BJ (cell line): ENCODE data around the gene GDPD4. TPM values are rescaled to one million over a fixed set of nuclear protein-coding genes. Genes with fewer than 3 reads are reported as not detected.
A peak's percentile ranks its signal among the peaks of the same experiment; 100 is the strongest.

Source experiments
- CTCF ChIA-PET: fragments of 350-600 bp; formaldehyde crosslinking; extraction: SDS; loops from one replicate; lab custom pipeline; 2021; ENCODE audit warnings: antibody characterized with exemption, inconsistent platforms; lab: Yijun Ruan, JAX
- POLR2A ChIA-PET: fragments of 300-600 bp; sonication (Branson Sonifier 250); formaldehyde crosslinking; extraction: SDS; loops from one replicate; lab custom pipeline; 2021; ENCODE audit warnings: antibody characterized with exemption; lab: Charles Lee
- DNase-seq: peaks from one replicate; pipeline ENCODE4 v3.0.0-alpha.2; 2011; ENCODE audit warnings: low read depth
- H3K27me3 ChIP-seq: 2 replicates; pipeline ENCODE4 v1.6.0; 2011; ENCODE audit warnings: low read length; ENCODE audit not compliant: control insufficient read depth, insufficient read depth
- H3K36me3 ChIP-seq: 2 replicates; pipeline ENCODE4 v1.5.1; 2011; ENCODE audit warnings: low read length; ENCODE audit not compliant: control insufficient read depth, insufficient read depth
- H3K4me3 ChIP-seq: 2 replicates; pipeline ENCODE4 v1.5.1; 2011; ENCODE audit warnings: low read depth, mild to moderate bottlenecking, control low read depth, low read length
- polyA plus RNA-seq: library from polyadenylated mRNA; depleted of rRNA; stranded (reverse); fragments of >200 nt; gene quantifications from 2 replicates; pipeline ENCODE4 v1.2.3, GENCODE V29; 2011
- TF ChIP-seq, protein P1 (sequence below): IDR thresholded peaks from 2 replicates; pipeline ENCODE4 v1.5.1; 2011; ENCODE audit warnings: low read depth, mild to moderate bottlenecking, control low read depth, inconsistent platforms, low read length, moderate library complexity; ENCODE audit not compliant: insufficient read depth

The GDPD4 gene
- polyA plus RNA-seq, 1 experiment = not detected

GRCh38 chr11:77276271-77276670 is 25.2 kb downstream of the GDPD4 start:
- ChIA-PET CTCF (no interaction called here), POLR2A (interaction anchor here (0.6 kb wide), 1 partner anchor 17 kb away, joined by 4 read pairs; no protein-coding TSS in a partner anchor)
- TF ChIP-seq, protein P1, sequence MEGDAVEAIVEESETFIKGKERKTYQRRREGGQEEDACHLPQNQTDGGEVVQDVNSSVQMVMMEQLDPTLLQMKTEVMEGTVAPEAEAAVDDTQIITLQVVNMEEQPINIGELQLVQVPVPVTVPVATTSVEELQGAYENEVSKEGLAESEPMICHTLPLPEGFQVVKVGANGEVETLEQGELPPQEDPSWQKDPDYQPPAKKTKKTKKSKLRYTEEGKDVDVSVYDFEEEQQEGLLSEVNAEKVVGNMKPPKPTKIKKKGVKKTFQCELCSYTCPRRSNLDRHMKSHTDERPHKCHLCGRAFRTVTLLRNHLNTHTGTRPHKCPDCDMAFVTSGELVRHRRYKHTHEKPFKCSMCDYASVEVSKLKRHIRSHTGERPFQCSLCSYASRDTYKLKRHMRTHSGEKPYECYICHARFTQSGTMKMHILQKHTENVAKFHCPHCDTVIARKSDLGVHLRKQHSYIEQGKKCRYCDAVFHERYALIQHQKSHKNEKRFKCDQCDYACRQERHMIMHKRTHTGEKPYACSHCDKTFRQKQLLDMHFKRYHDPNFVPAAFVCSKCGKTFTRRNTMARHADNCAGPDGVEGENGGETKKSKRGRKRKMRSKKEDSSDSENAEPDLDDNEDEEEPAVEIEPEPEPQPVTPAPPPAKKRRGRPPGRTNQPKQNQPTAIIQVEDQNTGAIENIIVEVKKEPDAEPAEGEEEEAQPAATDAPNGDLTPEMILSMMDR = no peak
- no peak for DNase-seq
- H3K4me3 ChIP-seq = no peak overlapping the region
- H3K36me3 ChIP-seq = no peaks in the 10 kb centered on the region
- H3K27me3 ChIP-seq = no peaks in the 10 kb centered on the region

GRCh38 chr11:77270921-77271320 is 30.6 kb downstream of the GDPD4 start:
- DNase-seq = no peak
- POLR2A ChIA-PET = no interaction called here
- CTCF ChIA-PET = no interaction called here
- Histone ChIP-seq H3K27me3 (no peaks in the 10 kb centered on the region), H3K4me3 (no peak overlapping the region), H3K36me3 (no peaks in the 10 kb centered on the region)
- TF ChIP-seq, protein P1 = no peak

- TF ChIP-seq, protein P1 = no peak
- Histone ChIP-seq H3K27me3 (no peaks in the 10 kb centered on the region), H3K36me3 (no peaks in the 10 kb centered on the region), H3K4me3 (no peak overlapping the region)
- no peak for DNase-seq
- ChIA-PET CTCF (no interaction called here), POLR2A (no interaction called here)
Measured at GRCh38 chr11:77269484-77270123, 31.9 kb downstream of the GDPD4 start.

DNA sequence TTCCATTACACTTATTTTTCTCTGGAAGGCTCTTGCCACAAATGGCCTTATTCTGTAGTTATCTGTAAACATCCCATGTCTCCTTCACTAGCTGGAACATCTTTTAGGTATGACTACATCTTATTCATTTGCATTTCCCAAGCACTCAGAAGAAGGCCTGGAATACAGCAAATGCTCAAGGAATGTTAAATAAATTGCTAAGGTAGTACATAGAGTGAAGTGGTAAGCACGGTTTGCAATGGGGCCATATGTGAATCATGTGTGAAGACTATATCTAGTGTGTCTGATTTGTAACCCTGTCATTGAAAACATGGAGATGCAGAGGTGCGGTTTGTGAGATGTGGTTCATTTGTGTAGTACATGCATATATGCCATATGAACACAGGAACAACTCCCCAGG is 33.5 kb downstream of the GDPD4 start:
- ChIA-PET POLR2A (interaction anchor here (0.6 kb wide), 1 partner anchor 332 kb away, joined by 6 read pairs; no protein-coding TSS in a partner anchor), CTCF (interaction anchor here (1.0 to 1.3 kb wide), 2 partner anchors 18 to 36 kb away, joined by 3 read pairs; no protein-coding TSS in a partner anchor)
- Histone ChIP-seq H3K27me3 (no peaks in the 10 kb centered on the region), H3K36me3 (no peaks in the 10 kb centered on the region), H3K4me3 (no peak overlapping the region)
- TF ChIP-seq, protein P1 = no peak
- DNase-seq = peak; percentile 63

- H3K27me3 ChIP-seq = no peaks in the 10 kb centered on the region
- no peak for DNase-seq
- H3K4me3 ChIP-seq = no peak overlapping the region
- TF ChIP-seq, protein P1 = no peak
- no peaks in the 10 kb centered on the region for H3K36me3 ChIP-seq
- ChIA-PET POLR2A (no interaction called here), CTCF (interaction anchor here (0.7 to 1.4 kb wide), 2 partner anchors 22 to 511 kb away, joined by 3 read pairs; no protein-coding TSS in a partner anchor)
Measured at GRCh38 chr11:77266766-77267165, 34.7 kb downstream of the GDPD4 start.
